ENCODE measurements around the gene LIAS. TPM values are rescaled to one million over a fixed set of nuclear protein-coding genes. Genes with fewer than 3 reads are reported as not detected.

LIAS gene
- total and polyA plus RNA-seq, 2 of the 13 experiments (the other 11 are each of a cell fraction or from before 2014, with no cell fraction given), result 16.0 to 16.6 TPM

DNA sequence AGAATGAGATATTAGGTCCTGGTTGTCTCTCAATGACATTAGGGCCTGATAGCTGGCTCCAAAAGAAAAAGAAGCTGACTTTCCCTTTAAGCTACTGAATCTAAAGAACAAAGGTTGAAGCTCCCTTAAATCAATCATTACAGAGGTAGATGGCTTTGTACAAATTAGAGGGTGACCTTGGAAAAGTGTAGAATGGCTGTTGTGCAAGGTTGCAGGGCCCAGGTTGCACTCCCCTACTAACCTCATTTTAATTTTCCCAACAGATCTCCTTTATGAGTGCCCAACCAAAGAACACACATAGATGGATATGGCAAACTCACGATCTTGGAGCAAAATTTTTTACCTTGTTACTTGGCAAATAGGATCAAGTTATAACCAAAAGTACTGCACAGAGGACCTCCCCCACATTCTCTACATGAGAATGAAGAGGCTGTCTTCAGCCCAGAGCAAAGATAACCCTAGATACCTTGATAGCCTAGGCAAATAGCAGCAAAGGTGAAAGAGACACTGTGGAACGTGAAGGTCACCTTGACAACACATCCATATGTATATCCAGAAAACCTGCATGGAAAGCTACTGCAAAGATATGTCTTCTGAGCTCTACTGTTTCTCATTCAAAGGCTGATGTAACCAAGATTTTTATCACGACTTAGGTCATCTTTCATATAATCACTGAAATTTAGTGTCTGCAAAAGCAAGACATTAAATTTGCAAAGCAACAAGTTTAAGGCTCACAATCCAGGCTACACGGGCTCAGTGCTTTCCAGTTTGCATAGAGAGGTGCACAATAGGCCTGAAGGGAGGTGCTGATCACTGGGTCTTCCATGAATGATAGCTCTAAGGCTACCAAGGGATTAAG is 29.2 kb upstream of the LIAS start (continued):
- TF ChIP-seq, protein P1, sequence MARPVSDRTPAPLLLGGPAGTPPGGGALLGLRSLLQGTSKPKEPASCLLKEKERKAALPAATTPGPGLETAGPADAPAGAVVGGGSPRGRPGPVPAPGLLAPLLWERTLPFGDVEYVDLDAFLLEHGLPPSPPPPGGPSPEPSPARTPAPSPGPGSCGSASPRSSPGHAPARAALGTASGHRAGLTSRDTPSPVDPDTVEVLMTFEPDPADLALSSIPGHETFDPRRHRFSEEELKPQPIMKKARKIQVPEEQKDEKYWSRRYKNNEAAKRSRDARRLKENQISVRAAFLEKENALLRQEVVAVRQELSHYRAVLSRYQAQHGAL (CRISPR knock-in tag; IDR thresholded peaks at IDR 0.05; ENCODE audit: not compliant biosample characterization), result no peak
- TF ChIP-seq MATR3 (CRISPR knock-in tag; IDR thresholded peaks at IDR 0.05) (no peak), RBM22 (optimal IDR thresholded peaks at IDR 0.05; ENCODE audit: low read length) (peak; percentile 89), GATA4 (IDR thresholded peaks at IDR 0.05; ENCODE audit: borderline replicate concordance, low read depth) (peak; percentile 92), EZH2 (conservative IDR thresholded peaks at IDR 0.05; ENCODE audit: low read depth, low read length) (no peak), ARHGAP35 (CRISPR knock-in tag; IDR thresholded peaks at IDR 0.05; ENCODE audit: borderline replicate concordance) (no peak), TOPORS (CRISPR knock-in tag; IDR thresholded peaks at IDR 0.05) (0 out of 2 replicates have a peak, but pooled peaks have one; percentile 50), ZNF792 (CRISPR knock-in tag; IDR thresholded peaks at IDR 0.05) (no peak)
- TF ChIP-seq, protein P2, sequence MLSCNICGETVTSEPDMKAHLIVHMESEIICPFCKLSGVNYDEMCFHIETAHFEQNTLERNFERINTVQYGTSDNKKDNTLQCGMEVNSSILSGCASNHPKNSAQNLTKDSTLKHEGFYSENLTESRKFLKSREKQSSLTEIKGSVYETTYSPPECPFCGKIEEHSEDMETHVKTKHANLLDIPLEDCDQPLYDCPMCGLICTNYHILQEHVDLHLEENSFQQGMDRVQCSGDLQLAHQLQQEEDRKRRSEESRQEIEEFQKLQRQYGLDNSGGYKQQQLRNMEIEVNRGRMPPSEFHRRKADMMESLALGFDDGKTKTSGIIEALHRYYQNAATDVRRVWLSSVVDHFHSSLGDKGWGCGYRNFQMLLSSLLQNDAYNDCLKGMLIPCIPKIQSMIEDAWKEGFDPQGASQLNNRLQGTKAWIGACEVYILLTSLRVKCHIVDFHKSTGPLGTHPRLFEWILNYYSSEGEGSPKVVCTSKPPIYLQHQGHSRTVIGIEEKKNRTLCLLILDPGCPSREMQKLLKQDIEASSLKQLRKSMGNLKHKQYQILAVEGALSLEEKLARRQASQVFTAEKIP (CRISPR knock-in tag; IDR thresholded peaks at IDR 0.05; ENCODE audit: borderline replicate concordance), result no peak
- TF ChIP-seq, protein P3, sequence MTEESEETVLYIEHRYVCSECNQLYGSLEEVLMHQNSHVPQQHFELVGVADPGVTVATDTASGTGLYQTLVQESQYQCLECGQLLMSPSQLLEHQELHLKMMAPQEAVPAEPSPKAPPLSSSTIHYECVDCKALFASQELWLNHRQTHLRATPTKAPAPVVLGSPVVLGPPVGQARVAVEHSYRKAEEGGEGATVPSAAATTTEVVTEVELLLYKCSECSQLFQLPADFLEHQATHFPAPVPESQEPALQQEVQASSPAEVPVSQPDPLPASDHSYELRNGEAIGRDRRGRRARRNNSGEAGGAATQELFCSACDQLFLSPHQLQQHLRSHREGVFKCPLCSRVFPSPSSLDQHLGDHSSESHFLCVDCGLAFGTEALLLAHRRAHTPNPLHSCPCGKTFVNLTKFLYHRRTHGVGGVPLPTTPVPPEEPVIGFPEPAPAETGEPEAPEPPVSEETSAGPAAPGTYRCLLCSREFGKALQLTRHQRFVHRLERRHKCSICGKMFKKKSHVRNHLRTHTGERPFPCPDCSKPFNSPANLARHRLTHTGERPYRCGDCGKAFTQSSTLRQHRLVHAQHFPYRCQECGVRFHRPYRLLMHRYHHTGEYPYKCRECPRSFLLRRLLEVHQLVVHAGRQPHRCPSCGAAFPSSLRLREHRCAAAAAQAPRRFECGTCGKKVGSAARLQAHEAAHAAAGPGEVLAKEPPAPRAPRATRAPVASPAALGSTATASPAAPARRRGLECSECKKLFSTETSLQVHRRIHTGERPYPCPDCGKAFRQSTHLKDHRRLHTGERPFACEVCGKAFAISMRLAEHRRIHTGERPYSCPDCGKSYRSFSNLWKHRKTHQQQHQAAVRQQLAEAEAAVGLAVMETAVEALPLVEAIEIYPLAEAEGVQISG (CRISPR knock-in tag; IDR thresholded peaks at IDR 0.05), result no peak
- TF ChIP-seq, protein P4, sequence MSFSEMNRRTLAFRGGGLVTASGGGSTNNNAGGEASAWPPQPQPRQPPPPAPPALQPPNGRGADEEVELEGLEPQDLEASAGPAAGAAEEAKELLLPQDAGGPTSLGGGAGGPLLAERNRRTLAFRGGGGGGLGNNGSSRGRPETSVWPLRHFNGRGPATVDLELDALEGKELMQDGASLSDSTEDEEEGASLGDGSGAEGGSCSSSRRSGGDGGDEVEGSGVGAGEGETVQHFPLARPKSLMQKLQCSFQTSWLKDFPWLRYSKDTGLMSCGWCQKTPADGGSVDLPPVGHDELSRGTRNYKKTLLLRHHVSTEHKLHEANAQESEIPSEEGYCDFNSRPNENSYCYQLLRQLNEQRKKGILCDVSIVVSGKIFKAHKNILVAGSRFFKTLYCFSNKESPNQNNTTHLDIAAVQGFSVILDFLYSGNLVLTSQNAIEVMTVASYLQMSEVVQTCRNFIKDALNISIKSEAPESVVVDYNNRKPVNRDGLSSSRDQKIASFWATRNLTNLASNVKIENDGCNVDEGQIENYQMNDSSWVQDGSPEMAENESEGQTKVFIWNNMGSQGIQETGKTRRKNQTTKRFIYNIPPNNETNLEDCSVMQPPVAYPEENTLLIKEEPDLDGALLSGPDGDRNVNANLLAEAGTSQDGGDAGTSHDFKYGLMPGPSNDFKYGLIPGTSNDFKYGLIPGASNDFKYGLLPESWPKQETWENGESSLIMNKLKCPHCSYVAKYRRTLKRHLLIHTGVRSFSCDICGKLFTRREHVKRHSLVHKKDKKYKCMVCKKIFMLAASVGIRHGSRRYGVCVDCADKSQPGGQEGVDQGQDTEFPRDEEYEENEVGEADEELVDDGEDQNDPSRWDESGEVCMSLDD (CRISPR knock-in tag; IDR thresholded peaks at IDR 0.05; ENCODE audit: borderline replicate concordance), result no peak
- TF ChIP-seq, protein P5, sequence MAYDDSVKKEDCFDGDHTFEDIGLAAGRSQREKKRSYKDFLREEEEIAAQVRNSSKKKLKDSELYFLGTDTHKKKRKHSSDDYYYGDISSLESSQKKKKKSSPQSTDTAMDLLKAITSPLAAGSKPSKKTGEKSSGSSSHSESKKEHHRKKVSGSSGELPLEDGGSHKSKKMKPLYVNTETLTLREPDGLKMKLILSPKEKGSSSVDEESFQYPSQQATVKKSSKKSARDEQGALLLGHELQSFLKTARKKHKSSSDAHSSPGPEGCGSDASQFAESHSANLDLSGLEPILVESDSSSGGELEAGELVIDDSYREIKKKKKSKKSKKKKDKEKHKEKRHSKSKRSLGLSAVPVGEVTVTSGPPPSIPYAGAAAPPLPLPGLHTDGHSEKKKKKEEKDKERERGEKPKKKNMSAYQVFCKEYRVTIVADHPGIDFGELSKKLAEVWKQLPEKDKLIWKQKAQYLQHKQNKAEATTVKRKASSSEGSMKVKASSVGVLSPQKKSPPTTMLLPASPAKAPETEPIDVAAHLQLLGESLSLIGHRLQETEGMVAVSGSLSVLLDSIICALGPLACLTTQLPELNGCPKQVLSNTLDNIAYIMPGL (CRISPR knock-in tag; IDR thresholded peaks at IDR 0.05; ENCODE audit: borderline replicate concordance in 1 of 2, low read depth in 1 of 2), result no peak
- TF ChIP-seq, protein P6, sequence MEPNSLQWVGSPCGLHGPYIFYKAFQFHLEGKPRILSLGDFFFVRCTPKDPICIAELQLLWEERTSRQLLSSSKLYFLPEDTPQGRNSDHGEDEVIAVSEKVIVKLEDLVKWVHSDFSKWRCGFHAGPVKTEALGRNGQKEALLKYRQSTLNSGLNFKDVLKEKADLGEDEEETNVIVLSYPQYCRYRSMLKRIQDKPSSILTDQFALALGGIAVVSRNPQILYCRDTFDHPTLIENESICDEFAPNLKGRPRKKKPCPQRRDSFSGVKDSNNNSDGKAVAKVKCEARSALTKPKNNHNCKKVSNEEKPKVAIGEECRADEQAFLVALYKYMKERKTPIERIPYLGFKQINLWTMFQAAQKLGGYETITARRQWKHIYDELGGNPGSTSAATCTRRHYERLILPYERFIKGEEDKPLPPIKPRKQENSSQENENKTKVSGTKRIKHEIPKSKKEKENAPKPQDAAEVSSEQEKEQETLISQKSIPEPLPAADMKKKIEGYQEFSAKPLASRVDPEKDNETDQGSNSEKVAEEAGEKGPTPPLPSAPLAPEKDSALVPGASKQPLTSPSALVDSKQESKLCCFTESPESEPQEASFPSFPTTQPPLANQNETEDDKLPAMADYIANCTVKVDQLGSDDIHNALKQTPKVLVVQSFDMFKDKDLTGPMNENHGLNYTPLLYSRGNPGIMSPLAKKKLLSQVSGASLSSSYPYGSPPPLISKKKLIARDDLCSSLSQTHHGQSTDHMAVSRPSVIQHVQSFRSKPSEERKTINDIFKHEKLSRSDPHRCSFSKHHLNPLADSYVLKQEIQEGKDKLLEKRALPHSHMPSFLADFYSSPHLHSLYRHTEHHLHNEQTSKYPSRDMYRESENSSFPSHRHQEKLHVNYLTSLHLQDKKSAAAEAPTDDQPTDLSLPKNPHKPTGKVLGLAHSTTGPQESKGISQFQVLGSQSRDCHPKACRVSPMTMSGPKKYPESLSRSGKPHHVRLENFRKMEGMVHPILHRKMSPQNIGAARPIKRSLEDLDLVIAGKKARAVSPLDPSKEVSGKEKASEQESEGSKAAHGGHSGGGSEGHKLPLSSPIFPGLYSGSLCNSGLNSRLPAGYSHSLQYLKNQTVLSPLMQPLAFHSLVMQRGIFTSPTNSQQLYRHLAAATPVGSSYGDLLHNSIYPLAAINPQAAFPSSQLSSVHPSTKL (CRISPR knock-in tag; IDR thresholded peaks at IDR 0.05), result peak; percentile 61

Measured in HepG2 (cell line).